GM21390 (cell line): ENCODE data around the gene MEPE.

Experiments used
- ATAC-seq: cut with Tn5 transposase; IDR thresholded peaks from one replicate; pipeline ENCODE4 v1.9.1; 2021; ENCODE audit not compliant: unreplicated experiment

MEPE gene

DNA sequence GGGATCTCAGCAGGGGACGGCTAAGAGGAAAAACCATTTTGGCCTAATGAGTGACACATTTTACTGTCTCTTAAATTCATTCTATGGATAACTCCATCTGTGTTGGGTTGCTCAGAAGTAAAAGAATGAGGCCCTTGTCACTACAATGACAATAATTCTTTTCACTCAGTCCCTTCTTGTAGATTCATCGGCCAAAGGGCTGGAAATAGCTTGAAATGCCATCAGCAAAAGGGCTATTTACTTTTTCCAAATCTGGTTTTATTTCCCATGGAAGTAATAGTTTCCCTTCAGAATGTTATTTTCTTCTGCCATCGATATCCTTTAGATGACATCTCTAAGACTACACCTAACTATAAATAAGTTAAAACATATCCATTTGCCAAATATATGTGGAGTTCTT, 7.4 kb downstream of the MEPE start:
- no peak for ATAC-seq

DNA sequence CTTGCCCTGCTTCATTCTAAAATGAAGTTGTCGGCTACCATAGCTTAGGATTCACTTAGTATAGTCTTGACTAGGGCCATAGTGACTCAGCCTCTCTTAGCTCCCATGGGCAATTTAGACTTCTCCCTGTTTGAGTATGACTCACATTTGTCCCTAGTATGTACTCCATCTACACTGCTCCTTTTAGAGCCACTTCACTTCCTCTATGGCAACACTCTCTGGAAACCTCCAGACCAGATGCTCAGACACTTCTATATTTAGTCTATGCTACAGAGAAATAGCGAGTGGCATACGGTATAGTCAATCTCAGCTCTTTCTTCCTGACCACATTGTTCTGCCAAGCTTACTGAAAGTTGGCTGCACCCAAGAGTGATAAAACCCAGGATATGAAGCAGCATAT, 11.2 kb downstream of the MEPE start:
- ATAC-seq: no peak

DNA sequence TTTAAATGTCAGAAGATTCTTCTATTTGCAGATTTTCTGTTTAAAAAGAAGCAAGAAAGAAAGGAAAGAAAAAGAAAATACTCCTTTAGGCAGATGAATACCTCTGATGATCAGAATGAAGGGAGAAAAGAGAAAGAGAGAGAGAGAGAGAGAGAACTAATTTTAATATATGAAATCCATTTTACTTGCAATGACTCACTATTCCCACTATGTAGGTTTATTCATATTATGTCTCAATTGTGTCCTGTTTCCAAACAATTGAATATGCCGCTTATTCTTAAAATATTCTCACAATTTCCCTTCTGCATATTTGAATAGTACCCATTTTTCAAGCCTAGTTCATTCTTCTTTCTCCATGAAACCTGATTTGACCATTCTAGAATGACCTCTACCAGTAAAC, 11.7 kb downstream of the MEPE start:
- no peak for ATAC-seq

DNA sequence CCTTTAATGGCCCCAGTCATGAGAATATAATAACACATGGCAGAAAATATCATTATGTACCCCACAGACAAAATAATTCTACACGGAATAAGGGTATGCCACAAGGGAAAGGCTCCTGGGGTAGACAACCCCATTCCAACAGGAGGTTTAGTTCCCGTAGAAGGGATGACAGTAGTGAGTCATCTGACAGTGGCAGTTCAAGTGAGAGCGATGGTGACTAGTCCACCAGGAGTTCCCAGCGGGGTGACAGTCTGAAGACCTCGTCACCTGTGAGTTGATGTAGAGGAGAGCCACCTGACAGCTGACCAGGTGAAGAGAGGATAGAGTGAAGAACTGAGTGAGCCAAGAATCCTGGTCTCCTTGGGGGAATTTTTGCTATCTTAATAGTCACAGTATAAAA, 13.5 kb downstream of the MEPE start:
- no peak for ATAC-seq

DNA sequence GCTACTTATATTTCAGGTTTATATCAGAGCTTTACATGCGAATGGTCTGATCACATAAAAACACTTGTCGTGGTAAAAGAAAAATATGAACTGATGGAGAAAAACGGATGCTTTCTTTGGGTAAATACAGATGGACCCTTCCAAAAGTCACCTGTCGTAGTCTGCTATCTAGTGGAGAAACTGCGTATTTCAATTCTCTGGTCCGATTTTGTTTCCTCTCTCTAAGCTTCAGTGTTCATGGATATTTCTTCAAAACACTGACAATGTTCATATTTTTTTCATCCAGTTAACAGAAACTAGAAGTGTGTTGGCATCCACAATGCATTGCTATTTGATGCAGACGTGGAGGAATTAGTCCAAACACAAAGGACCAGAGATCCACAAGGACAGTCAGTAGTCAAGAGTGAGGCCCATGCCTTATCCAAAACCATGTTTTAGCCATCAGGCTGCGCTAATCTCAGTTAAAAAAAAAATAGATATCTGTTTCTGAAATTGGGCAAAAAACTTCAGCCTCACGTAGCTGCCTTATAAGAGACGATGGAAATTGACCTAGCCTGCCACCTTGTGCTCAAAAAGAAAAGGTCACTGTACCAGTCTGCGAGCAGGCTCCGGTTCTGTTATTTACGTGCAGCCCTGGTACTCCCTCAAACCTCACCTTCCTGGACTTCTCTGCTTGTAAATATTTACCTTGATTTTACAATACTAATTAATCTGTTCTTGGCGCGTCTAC, 16.0 kb downstream of the MEPE start:
- ATAC-seq: peak; percentile 80

DNA sequence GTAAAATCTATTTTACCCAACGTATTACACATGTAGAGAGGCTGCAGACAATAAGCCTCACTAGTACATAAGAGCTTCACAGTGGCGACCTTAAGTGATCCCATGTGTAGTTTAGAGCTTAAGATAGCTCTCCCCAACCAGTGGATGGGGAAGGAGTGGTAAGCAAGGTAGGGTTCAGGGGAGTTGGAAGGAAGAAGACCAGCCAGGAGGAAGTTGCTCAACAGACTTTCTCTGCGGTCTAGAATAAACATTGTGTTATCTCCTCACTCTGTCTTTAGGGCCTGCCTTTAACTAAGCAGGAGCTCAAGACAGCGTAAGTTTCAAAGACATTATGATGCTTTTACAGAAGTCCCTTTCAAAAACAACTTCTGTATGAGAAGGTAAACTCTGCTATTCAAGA, 16.8 kb downstream of the MEPE start:
- no peak for ATAC-seq

DNA sequence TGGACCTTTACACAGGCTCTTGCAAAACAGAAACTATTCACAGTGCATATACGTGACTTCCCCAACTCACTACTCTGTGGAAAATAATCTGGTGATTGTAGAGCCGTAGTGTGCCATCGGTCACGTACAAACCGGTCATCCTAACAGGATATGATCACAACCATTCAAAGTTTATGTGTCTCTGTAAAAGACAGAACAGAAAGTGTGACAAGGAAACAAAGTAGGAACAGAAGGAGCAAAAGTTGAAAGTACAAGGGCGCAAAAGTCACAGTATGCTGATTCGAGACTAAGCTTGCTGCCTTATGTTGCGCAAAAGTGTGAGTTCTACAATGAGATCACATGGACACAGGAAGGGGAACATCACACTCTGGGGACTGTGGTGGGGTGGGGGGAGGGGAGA, 18.6 kb downstream of the MEPE start:
- ATAC-seq: no peak

DNA sequence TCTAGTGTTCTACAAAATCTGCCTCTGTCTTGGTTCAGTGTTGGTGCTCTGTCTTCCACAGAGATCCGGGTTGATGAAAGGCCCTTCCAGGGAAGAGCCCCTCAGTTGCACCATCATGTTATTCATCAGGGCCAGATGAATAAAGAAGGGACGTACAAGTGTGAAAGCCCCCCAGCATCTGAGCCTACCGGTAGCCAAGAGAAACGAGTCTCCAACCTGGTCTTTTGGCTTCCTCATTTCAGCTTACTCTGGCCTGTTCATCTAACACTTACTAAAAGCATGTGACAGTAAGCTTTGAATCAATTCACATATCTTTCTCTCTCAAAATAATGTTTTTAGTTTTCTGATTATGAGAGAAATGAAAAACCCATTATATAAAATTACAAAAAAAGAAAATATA, 19.2 kb downstream of the MEPE start:
- no peak for ATAC-seq

DNA sequence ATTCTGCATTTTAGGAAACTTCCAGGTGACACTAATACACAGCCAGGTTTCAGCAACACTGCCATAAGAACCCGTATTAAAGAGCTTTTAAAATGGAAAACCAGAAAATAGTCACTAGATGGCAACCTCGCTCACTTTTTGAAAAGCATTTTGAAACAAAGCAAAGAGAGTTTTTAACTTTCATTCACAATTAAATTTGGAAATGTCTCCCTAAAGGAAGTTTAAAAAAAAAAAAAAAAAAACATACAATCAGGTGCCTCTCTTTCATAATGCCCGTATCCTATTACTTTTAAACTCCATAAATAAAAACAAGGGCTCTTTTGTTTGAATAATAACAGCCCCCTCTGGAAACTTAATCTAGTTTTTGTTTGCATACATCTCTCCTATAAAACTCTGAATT, 20.3 kb downstream of the MEPE start:
- ATAC-seq: no peak

DNA sequence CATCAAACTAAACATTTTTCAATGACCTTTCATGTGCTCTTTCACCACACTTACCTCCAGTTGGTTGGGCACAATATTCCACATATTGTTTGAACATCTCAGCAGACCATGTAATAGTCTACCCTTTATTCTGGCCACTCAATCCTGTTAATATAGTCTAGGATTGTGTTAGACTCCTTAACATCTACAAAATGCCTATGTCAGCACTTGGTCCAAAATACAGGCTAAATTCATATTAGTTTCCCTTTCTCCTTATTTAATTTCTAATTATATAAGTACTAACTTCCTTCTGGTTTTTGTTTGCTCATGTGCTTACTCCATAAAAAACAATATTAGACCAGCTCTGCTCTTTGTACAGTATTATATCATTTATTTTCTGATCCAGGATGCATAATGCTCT, 21.1 kb downstream of the MEPE start:
- ATAC-seq: no peak

DNA sequence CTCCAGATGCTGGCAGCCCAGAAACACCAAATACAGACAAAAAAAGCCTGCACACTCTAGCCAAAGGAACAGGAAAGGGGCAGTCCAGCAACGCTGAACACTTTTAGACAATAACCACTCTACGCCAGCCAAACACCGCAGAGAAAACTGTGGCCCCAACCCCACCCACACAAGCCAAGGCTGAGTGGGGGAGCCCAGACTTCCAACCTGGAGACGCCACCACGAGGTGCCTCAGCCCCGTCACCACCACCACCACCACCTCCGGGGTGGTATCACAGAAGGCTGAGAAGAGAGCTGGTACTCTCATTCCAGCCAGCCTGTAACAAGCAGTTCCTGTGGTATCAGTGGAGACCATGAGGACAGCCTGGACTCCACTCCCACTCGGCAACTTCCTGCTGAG, 22.8 kb downstream of the MEPE start:
- no peak for ATAC-seq

DNA sequence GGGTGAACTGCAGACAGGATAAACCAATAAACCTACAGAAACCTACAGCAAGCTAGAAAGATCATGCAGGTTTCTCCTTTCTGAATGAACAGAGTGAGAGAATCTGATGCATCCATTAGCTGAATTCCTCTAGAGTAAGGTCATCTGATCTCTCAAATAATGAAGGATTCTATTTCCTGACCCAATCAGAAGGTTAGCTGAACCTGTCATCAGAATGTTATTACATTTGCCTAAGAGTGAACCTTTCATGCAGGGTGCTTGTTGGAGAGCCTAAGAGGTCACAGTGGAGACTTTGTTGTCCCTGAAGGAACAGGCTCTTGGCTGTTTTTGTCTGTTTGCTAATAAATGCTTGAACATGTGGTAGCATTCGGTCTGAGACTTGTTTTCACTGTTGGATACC, 24.0 kb downstream of the MEPE start:
- no peak for ATAC-seq

DNA sequence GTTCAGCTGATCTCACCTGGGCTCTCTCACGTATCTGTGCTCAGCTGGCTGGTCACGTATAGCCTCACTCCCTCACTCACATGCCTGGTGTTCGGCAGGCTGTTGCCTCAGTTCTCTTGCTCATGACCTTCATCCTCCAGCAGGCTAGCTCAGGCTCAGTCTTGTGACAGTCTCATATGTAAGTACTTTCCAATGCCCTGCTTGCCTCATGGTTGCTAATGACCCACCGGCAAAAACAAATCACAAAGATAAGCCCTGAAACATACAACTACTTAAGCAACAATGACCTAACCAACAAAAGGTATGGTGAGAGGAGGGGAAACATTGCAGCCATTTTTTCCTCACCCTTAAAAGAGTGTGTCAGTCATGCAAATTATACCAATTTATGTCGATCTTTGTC, 25.0 kb downstream of the MEPE start:
- no peak for ATAC-seq

DNA sequence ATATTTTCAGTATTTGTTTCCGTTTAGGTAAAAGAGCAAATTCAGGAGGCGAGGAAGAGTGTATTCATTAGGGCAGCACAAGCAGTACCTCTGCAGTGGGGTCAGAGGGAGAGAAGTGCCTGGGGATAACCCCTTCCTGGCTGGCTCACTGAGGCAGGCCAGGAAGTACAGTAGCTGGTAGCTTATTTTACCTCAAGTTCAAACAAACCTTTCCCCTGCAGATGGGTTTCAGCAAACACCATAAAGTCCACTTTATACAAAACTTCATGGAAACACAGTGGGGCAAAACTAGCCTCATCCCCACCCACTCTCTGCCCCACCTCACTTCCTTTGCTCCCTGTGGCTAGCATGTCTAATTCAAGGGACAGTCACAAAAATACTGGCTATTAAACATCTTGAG, 29.5 kb downstream of the MEPE start:
- no peak for ATAC-seq

DNA sequence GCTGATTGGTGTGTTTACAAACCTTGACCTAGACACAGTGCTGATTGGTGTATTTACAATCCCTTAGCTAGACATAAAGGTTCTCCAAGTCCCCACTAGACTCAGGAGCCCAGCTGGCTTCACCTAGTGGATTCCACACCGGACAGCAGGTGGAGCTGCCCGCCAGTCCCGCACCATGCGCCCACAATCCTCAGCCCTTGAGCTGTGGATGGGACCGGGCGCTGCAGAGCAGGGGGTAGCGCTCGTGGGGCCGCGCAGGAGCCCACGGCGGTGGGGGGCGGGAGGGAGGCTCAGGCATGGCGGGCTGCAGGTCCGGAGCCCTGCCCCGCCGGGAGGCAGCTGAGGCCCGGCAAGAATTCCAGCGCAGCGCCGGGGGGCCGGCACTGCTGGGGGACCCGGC, 30.7 kb downstream of the MEPE start:
- ATAC-seq: no peak

DNA sequence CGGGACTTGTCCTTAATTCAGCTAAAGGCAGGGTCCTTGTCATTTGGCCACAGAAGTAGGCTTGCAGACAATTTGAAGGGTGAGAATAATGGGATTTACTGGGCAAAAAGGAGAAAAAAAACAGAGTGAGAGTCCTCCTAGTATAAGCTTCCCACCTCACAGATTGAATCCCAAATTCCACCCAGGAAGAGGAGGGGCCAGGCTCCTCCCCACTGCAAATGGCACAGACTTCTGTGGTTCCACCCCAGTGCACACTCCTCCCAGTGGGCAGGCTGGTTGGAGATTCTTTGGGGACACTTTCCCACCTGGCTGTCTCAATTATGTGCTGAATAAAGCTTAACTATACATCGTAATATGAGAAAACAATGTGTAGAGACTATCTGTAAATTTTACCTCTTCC, 31.6 kb downstream of the MEPE start:
- no peak for ATAC-seq

DNA sequence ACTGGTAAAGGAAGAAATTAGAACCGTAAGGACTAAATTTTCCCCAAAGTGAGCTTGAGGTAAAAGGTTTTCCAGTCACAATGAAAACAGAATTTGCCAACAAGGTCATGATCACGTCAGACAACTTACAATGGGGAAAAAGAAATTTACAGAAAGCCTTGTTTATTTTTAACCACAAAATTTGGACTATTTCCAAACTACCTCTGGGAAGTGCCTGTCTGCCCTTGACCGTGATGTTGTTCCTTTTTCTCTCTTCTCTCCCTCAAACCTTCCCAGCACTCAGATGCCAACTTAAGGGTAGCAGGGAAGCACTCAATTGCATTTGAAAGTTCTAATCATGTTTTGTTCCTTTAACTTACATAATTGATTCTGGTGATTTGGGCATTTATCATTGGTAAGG, 32.5 kb downstream of the MEPE start:
- no peak for ATAC-seq

DNA sequence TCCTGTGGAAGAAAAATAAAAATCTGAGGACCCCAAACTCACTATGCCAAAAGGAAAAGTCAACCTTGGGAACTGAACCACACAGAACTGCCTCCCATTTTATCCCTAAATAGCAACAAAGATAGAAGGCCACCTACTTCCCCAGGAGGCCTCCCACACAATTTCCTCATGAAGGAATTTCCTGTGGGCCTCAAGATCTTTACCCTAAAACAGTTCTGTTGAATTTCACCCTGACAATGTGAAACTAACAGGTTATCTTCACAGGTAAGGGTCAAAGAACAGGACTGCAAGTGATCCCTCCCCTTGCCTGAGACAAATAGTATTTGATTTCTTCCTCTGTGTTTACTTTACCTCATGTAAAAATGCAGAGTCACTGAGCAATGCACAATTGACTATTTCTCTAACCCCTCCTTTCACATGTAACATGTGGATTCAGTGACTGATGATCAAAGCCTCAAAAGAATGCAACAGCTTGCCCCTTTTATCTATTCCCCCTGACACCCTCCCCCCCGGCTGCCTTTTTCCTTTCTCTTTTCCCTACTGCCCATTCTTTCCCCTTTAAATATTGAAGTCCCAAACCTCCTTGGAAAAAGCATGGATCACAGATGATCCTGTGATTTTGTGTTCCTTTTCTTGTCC, 33.3 kb downstream of the MEPE start:
- no peak for ATAC-seq

DNA sequence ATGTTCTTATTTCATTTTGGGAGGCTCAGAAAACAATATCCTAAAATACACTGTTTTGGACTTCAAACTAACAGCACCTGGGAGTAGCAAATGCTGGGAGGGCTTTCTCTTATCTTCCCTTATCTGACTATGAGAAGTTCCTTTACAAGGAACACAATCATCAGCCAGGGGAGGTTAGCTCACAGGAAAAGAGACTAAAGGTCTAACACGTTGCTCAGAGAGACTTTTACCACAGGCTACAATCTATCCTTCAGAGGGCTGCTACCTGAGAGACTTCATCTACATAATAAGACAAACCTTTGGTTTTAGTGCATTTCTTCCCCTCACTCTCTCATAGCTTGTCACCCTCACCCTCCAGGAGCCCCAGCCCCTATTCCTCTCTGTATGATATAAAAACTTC, 35.8 kb downstream of the MEPE start:
- ATAC-seq: no peak

DNA sequence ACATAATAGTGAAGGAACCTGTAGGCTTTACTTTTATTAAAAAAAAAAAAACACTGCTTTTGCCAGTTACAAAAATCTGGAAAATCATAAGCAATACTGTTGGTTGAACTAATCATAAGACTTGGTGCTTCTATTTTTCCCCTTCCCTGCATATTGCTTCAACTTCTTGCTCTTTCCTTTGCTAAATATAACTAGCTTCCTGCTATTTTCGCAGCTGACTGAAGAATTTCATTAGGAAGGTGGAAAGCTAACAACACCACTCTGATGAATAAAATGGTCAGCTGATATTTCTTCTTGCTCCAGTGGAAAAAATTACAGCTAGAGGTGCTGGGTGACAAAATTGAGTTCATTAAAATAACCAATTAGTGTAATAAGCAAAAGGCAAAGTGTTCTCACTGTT, 39.3 kb downstream of the MEPE start:
- ATAC-seq: no peak

DNA sequence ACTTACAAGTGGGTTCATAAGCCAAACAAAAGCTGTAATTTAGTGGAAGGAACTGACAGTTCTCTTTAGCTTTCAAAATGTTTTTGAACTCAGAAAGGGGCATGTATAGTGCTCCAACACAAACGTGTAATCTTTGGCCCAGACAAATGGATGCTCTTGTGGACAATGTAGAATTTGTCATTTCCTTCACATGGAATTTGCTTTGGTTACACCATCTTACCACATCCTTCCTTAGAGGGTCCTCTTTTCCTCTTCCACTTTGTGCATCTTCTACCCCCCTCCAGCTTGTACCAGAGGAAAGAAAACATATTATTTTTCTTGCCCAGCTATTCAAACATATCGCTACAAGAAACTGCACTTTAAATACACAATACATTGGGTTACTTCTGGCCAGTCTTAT, 42.4 kb downstream of the MEPE start:
- ATAC-seq: no peak

DNA sequence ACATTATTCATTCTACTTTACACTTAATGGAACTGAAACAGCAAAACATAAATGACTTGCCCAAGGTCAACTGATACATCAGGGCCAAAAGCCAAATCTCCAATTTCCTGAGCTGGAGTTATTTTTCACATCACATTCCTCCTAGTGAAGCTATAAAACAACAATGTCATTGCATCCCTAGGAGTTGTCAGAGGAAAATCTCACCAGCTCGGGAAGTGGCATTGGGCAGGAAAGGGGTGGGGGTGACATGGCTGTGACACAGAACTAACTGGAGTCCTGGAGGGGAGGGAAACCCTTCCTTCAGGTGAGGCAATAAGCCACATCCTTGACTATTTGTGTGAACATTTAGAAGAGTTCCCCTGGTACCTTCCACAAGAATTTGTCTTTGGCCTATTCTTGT, 47.3 kb downstream of the MEPE start:
- no peak for ATAC-seq

DNA sequence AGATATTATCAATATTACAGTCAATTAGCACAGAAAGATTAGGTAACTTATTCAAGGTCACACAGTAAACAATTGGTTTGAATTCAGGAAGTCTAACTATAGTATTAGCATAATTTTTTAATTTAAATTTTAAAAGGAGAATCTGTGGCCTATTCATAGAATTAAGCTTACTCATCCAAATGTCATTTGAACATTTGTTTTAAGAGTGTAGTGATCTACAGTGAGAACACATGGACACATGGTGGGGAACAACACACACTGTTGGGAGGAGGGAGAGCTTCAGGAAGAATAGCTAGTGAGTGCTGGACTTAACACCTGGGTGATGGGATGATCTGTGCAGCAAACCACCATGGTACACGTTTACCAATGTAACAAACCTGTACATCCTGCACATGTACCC, 48.3 kb downstream of the MEPE start:
- ATAC-seq: no peak
